Neural cell (in vitro differentiated cells): ENCODE data around the gene CRB2. TPM values are rescaled to one million over a fixed set of nuclear protein-coding genes. Genes with fewer than 3 reads are reported as not detected.

Experiments
- H2AFZ ChIP-seq: fragments of 200-600, 300-800 bp; sonication (generic), shearing (Covaris generic); 2 replicates; pipeline ENCODE4 v1.6.0; 2014; ENCODE audit warnings: low read depth, mild to moderate bottlenecking, antibody characterized with exemption, low read length, moderate library complexity
- H3F3A ChIP-seq: fragments of 200-600 bp; shearing (Covaris generic); 2 replicates; pipeline ENCODE4 v1.6.1; 2016; ENCODE audit warnings: mild to moderate bottlenecking, moderate library complexity, mixed read lengths, antibody characterized with exemption, low read length; ENCODE audit not compliant: insufficient read depth, poor library complexity, severe bottlenecking
- H3K27ac ChIP-seq: fragments of 200-600, 300-800 bp; sonication (generic), shearing (Covaris generic); 2 replicates; pipeline ENCODE4 v1.5.1; 2014; ENCODE audit warnings: mild to moderate bottlenecking, low read length, moderate library complexity
- H3K27me3 ChIP-seq: fragments of 300-800, 200-600 bp; sonication (generic), shearing (Covaris generic); 2 replicates; pipeline ENCODE4 v1.6.0; 2014; ENCODE audit warnings: mild to moderate bottlenecking, low read depth, low read length, moderate library complexity; ENCODE audit not compliant: insufficient read depth
- H3K36me3 ChIP-seq: fragments of 300-800, 200-600 bp; sonication (generic), shearing (Covaris generic); 2 replicates; pipeline ENCODE4 v1.5.1; 2014; ENCODE audit warnings: mild to moderate bottlenecking, antibody characterized with exemption, low read length, moderate library complexity; ENCODE audit not compliant: insufficient read depth
- H3K4me2 ChIP-seq: fragments of 300-800, 200-600 bp; sonication (generic), shearing (Covaris generic); 2 replicates; pipeline ENCODE4 v1.6.0; 2014; ENCODE audit warnings: mild to moderate bottlenecking, low read length
- H3K4me3 ChIP-seq: fragments of 300-800, 200-600 bp; sonication (generic), shearing (Covaris generic); 2 replicates; pipeline ENCODE4 v1.5.1; 2014; ENCODE audit warnings: mild to moderate bottlenecking, low read length, moderate library complexity
- H3K79me2 ChIP-seq: fragments of 200-600 bp; shearing (Covaris generic); replicated peaks from 2 replicates; pipeline ENCODE4 v1.6.0; 2014; ENCODE audit warnings: mild to moderate bottlenecking, low read length, moderate library complexity; ENCODE audit not compliant: insufficient read depth
- H3K9ac ChIP-seq: fragments of 300-800, 200-600 bp; sonication (generic), shearing (Covaris generic); 2 replicates; pipeline ENCODE4 v1.6.1; 2016; ENCODE audit warnings: mild to moderate bottlenecking, low read length, mixed read lengths
- H3K9me2 ChIP-seq: fragments of 200-600 bp; shearing (Covaris generic); 2 replicates; pipeline ENCODE4 v1.6.1; 2016; ENCODE audit warnings: mild to moderate bottlenecking, low read length, mixed read lengths; ENCODE audit not compliant: insufficient read depth
- H3K9me3 ChIP-seq: fragments of 200-600, 300-800 bp; sonication (generic), shearing (Covaris generic); 2 replicates; pipeline ENCODE4 v1.6.1; 2016; ENCODE audit warnings: mild to moderate bottlenecking, mixed run types, low read length, moderate library complexity, mixed read lengths
- H4K20me1 ChIP-seq: fragments of 200-600 bp; shearing (Covaris generic); 2 replicates; pipeline ENCODE4 v1.6.1; 2016; ENCODE audit warnings: mild to moderate bottlenecking, mixed run types; ENCODE audit not compliant: insufficient read depth
- CTCF ChIP-seq: fragments of 450-650 bp; IDR thresholded peaks from 2 replicates; pipeline ENCODE4 v1.5.1; 2014; ENCODE audit warnings: antibody characterized with exemption, mild to moderate bottlenecking, moderate library complexity; ENCODE audit not compliant: poor library complexity, severe bottlenecking
- EP300 ChIP-seq: fragments of 450-650 bp; conservative IDR thresholded peaks from 2 replicates; pipeline ENCODE4 v1.6.1; 2014; ENCODE audit warnings: antibody characterized with exemption, mild to moderate bottlenecking, moderate library complexity; ENCODE audit not compliant: poor library complexity, severe bottlenecking
- EZH2 ChIP-seq: fragments of 200-600, 300-800 bp; shearing (Covaris generic), sonication (generic); IDR thresholded peaks from 2 replicates; pipeline ENCODE4 v1.6.1; 2014; ENCODE audit warnings: antibody characterized with exemption, low read length, borderline replicate concordance, mild to moderate bottlenecking; ENCODE audit not compliant: insufficient read depth, poor library complexity, severe bottlenecking
- MXI1 ChIP-seq: fragments of 450-650 bp; conservative IDR thresholded peaks from 2 replicates; pipeline ENCODE4 v1.6.1; 2014; ENCODE audit warnings: antibody characterized with exemption, mild to moderate bottlenecking; ENCODE audit not compliant: poor library complexity, severe bottlenecking
- POLR2AphosphoS5 ChIP-seq: IDR thresholded peaks from 2 replicates; pipeline ENCODE4 v1.6.1; 2012
- RAD21 ChIP-seq: fragments of 450-650 bp; conservative IDR thresholded peaks from 2 replicates; pipeline ENCODE4 v1.6.1; 2014; ENCODE audit warnings: antibody characterized with exemption, mild to moderate bottlenecking, moderate library complexity
- REST ChIP-seq: IDR thresholded peaks from 2 replicates; pipeline ENCODE4 v1.6.1; 2012; ENCODE audit warnings: borderline replicate concordance
- SMC3 ChIP-seq: fragments of 450-650 bp; conservative IDR thresholded peaks from 2 replicates; pipeline ENCODE4 v1.6.1; 2014; ENCODE audit warnings: antibody characterized with exemption, mild to moderate bottlenecking, moderate library complexity; ENCODE audit not compliant: poor library complexity
- TAF1 ChIP-seq: IDR thresholded peaks from 2 replicates; pipeline ENCODE4 v1.6.1; 2012; ENCODE audit warnings: low read depth
- polyA plus RNA-seq: library from polyadenylated mRNA; depleted of rRNA; stranded (reverse); fragments of >200 nt; gene quantifications from 2 replicates; pipeline ENCODE4 v1.2.3, GENCODE V29; 2014

Gene CRB2
- polyA plus RNA-seq, 1 donor from 2014 or later, result 0.32 TPM

- Histone ChIP-seq H4K20me1 (no peaks in the 10 kb centered on the region), H3K4me2 (no peak overlapping the region)
Observed at GRCh38 chr9:123406691-123407216, 50.8 kb downstream of the CRB2 start.

GRCh38 chr9:123407217-123407851 lies 51.3 kb downstream of the CRB2 start:
- no peaks in the 10 kb centered on the region for H3F3A ChIP-seq
- no peak overlapping the region for H3K4me2 ChIP-seq
- no peaks in the 10 kb centered on the region for H3K9me3 ChIP-seq
- no peaks in the 10 kb centered on the region for H3K36me3 ChIP-seq
- no peak overlapping the region for H3K9ac ChIP-seq
- H3K79me2 ChIP-seq, result no peaks in the 10 kb centered on the region
- H3K9me2 ChIP-seq, result no peaks in the 10 kb centered on the region
- H4K20me1 ChIP-seq, result no peaks in the 10 kb centered on the region
- no peaks in the 10 kb centered on the region for H3K27me3 ChIP-seq
- no peak overlapping the region for H3K27ac ChIP-seq
- no peak overlapping the region for H3K4me3 ChIP-seq
- H2AFZ ChIP-seq, result no peak overlapping the region
- TF ChIP-seq SMC3, result no peak
- TF ChIP-seq MXI1, result no peak
- TF ChIP-seq TAF1, result no peak
- TF ChIP-seq CTCF, result no peak
- no peak for TF ChIP-seq REST

More at GRCh38 chr9:123406691-123407216, 50.8 kb downstream of the CRB2 start:
- H3K27me3 ChIP-seq, result no peaks in the 10 kb centered on the region
- no peaks in the 10 kb centered on the region for H3K79me2 ChIP-seq
- no peak for TF ChIP-seq SMC3
- no peak for TF ChIP-seq EZH2
- TF ChIP-seq CTCF, result no peak
- no peak for TF ChIP-seq RAD21
- no peak for TF ChIP-seq REST
- TF ChIP-seq MXI1, result no peak
- TF ChIP-seq POLR2AphosphoS5, result no peak
- TF ChIP-seq TAF1, result no peak
- no peak for TF ChIP-seq EP300
- H3K9ac ChIP-seq, result no peak overlapping the region
- no peak overlapping the region for H3K4me3 ChIP-seq
- no peak overlapping the region for H3K27ac ChIP-seq
- no peaks in the 10 kb centered on the region for H3F3A ChIP-seq
- no peak overlapping the region for H2AFZ ChIP-seq
- H3K9me3 ChIP-seq, result no peaks in the 10 kb centered on the region
- no peaks in the 10 kb centered on the region for H3K36me3 ChIP-seq
- H3K9me2 ChIP-seq, result no peaks in the 10 kb centered on the region
